Colonic mucosa (tissue), 4 donors: ENCODE results near the gene GATAD2B. TPM values are rescaled to one million over a fixed set of nuclear protein-coding genes. Genes with fewer than 3 reads are reported as not detected.
A peak's percentile ranks its signal among the peaks of the same experiment; 100 is the strongest.

ENCODE experiments used
- DNase-seq: peaks from one replicate; pipeline ENCODE4 v3.0.0-alpha.2; 2020
- H3K27ac ChIP-seq: fragments of 200-600 bp; one replicate; pipeline ENCODE4 v1.8.0; 2021
- H3K27me3 ChIP-seq: fragments of 200-600 bp; one replicate; pipeline ENCODE4 v1.8.0; 2021
- H3K36me3 ChIP-seq: fragments of 200-600 bp; one replicate; pipeline ENCODE4 v1.8.0; 2021
- H3K4me1 ChIP-seq: fragments of 200-600 bp; one replicate; pipeline ENCODE4 v1.8.0; 2021; ENCODE audit warnings: mild to moderate bottlenecking
- H3K4me3 ChIP-seq: fragments of 200-600 bp; one replicate; pipeline ENCODE4 v1.8.0; 2021
- H3K9ac ChIP-seq, 2 donors: one replicate each; pipeline ENCODE4 v1.7.0; 2013; ENCODE audit warnings: control low read depth in 2 of 2, low read depth in 2 of 2, low read length in 2 of 2
- H3K9me3 ChIP-seq: fragments of 200-600 bp; one replicate; pipeline ENCODE4 v1.8.0; 2021
- CTCF ChIP-seq: fragments of 200-600 bp; IDR thresholded peaks from one replicate; pipeline ENCODE4 v1.8.0; 2022; ENCODE audit warnings: antibody characterized with exemption, mild to moderate bottlenecking
- intact Hi-C: fragments of 100-400 bp; cut with DNase I; formaldehyde crosslinking; loops from one replicate; pipeline ENCODE4 v1.14.1; 2022
- total RNA-seq, 2 donors: library from RNA; stranded (reverse); fragmentation: NEBNext Ultra II Directional in 1 of 2; extraction: Animal tissue kit (Norgen Biotek cat#: 25700) in 1 of 2; gene quantifications; one replicate each; pipeline ENCODE4 v1.2.1, GENCODE V29; 2021
- donor health status: healthy.
- donor health status: DM: no; HTN: no; CAD: no.
- donor health status: DM: no; HTN: no; CAD: no.

GATAD2B gene
- total RNA-seq, 2 donors from 2014 or later = 32.5 to 36.5 TPM

- H3K4me1 ChIP-seq = peaks cover 14% of the 10 kb centered on the region
Observed at GRCh38 chr1:153957744-153958110, 35.0 kb upstream of the GATAD2B start.

GRCh38 chr1:153956997-153957715 is 34.4 kb upstream of the GATAD2B start:
- H3K9me3 ChIP-seq = no peaks in the 10 kb centered on the region
- TF ChIP-seq CTCF = no peak
- intact Hi-C loops = no loop called here
- H3K27ac ChIP-seq = peak overlapping the region; percentile 98
- no peak for DNase-seq
- H3K9ac ChIP-seq = peak overlapping the region; percentile 92 to 95
- no peaks in the 10 kb centered on the region for H3K27me3 ChIP-seq
- H3K4me3 ChIP-seq = peak overlapping the region; percentile 80
- H3K36me3 ChIP-seq = peaks cover 17% of the 10 kb centered on the region
- peaks cover 11% of the 10 kb centered on the region for H3K4me1 ChIP-seq

More at GRCh38 chr1:153957744-153958110, 35.0 kb upstream of the GATAD2B start:
- TF ChIP-seq CTCF = no peak
- peak overlapping the region; percentile 80 for H3K4me3 ChIP-seq
- intact Hi-C loops = no loop called here
- peaks cover 12% of the 10 kb centered on the region for H3K36me3 ChIP-seq
- H3K27ac ChIP-seq = peak overlapping the region; percentile 98
- H3K27me3 ChIP-seq = no peaks in the 10 kb centered on the region
- DNase-seq = peak; percentile 47
- H3K9ac ChIP-seq = peak overlapping the region; percentile 92 to 95
- H3K9me3 ChIP-seq = no peaks in the 10 kb centered on the region

GRCh38 chr1:153954826-153955225 is 32.1 kb upstream of the GATAD2B start:
- Histone ChIP-seq H3K27ac (no peak overlapping the region), H3K9ac (no peak overlapping the region), H3K36me3 (peaks cover 6% of the 10 kb centered on the region), H3K27me3 (no peaks in the 10 kb centered on the region), H3K4me1 (peaks cover 8% of the 10 kb centered on the region), H3K4me3 (no peak overlapping the region), H3K9me3 (no peaks in the 10 kb centered on the region)
- intact Hi-C loops = no loop called here
- no peak for TF ChIP-seq CTCF
- DNase-seq = no peak

GRCh38 chr1:153953859-153954365 is 31.1 kb upstream of the GATAD2B start:
- Histone ChIP-seq H3K4me1 (peaks cover 1% of the 10 kb centered on the region), H3K9me3 (no peaks in the 10 kb centered on the region), H3K36me3 (peaks cover 5% of the 10 kb centered on the region), H3K27ac (no peak overlapping the region), H3K4me3 (no peak overlapping the region), H3K9ac (no peak overlapping the region), H3K27me3 (no peaks in the 10 kb centered on the region)
- TF ChIP-seq CTCF = no peak
- DNase-seq = no peak
- intact Hi-C loops = no loop called here

GRCh38 chr1:153951801-153952200 is 29.0 kb upstream of the GATAD2B start:
- no peak for DNase-seq
- no peaks in the 10 kb centered on the region for H3K9me3 ChIP-seq
- peaks cover 5% of the 10 kb centered on the region for H3K36me3 ChIP-seq
- TF ChIP-seq CTCF = no peak
- H3K4me1 ChIP-seq = peaks cover 3% of the 10 kb centered on the region
- intact Hi-C loops = no loop called here
- H3K9ac ChIP-seq = no peak overlapping the region
- H3K27me3 ChIP-seq = no peaks in the 10 kb centered on the region
- no peak overlapping the region for H3K4me3 ChIP-seq
- no peak overlapping the region for H3K27ac ChIP-seq
